ENCODE data around the gene PPT1.

DNA sequence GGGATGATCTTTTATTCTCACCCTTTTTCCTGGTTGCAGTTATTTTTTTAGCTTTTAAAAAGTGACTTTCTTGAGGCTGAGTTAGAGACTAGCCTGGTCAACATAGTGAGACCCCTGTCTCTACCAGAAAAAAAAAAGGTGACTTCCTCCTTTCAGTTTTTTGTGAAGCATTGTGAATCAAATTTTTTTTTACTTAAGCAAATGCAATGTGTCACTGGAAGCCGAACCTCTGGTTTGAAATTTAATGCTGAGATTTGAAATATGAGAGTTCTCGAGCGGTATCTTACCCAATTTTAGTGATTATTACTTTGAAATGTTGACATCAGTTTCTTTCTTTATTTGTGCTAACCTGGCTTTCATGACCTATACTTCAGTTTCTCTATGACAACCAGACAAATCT lies 52.9 kb downstream of the PPT1 start:
- no peak for TF ChIP-seq POLR2AphosphoS5 (IDR thresholded peaks at IDR 0.05)
- TF ChIP-seq EP300 (IDR thresholded peaks at IDR 0.05), result no peak
- TF ChIP-seq, protein P1, sequence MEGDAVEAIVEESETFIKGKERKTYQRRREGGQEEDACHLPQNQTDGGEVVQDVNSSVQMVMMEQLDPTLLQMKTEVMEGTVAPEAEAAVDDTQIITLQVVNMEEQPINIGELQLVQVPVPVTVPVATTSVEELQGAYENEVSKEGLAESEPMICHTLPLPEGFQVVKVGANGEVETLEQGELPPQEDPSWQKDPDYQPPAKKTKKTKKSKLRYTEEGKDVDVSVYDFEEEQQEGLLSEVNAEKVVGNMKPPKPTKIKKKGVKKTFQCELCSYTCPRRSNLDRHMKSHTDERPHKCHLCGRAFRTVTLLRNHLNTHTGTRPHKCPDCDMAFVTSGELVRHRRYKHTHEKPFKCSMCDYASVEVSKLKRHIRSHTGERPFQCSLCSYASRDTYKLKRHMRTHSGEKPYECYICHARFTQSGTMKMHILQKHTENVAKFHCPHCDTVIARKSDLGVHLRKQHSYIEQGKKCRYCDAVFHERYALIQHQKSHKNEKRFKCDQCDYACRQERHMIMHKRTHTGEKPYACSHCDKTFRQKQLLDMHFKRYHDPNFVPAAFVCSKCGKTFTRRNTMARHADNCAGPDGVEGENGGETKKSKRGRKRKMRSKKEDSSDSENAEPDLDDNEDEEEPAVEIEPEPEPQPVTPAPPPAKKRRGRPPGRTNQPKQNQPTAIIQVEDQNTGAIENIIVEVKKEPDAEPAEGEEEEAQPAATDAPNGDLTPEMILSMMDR (IDR thresholded peaks at IDR 0.05), result no peak

Data from gastroesophageal sphincter (tissue), 3 donors.